OCI-LY3 (cell line): Measurements from ENCODE around the gene ZMAT3.

Experiments used
- H2AFZ ChIP-seq: fragments of 200-600, 300-600 bp; shearing (Covaris generic); 2 replicates; pipeline ENCODE4 v1.6.0; 2014; ENCODE audit warnings: antibody characterized with exemption, low read depth, low read length
- H3K27ac ChIP-seq: fragments of 200-600, 300-600 bp; sonication (generic); 2 replicates; pipeline ENCODE4 v1.5.1; 2014; ENCODE audit warnings: mild to moderate bottlenecking, low read length, moderate library complexity, mixed read lengths
- H3K27me3 ChIP-seq: fragments of 200-600, 300-600 bp; sonication (generic); 2 replicates; pipeline ENCODE4 v1.6.1; 2014; ENCODE audit warnings: low read depth, low read length, mixed read lengths
- H3K36me3 ChIP-seq: fragments of 200-600, 300-600 bp; sonication (generic); replicated peaks from 2 replicates; pipeline ENCODE3; 2014; ENCODE audit warnings: low read depth, low read length, mixed read lengths
- H3K4me1 ChIP-seq: fragments of 300-600, 200-600 bp; sonication (generic); 2 replicates; pipeline ENCODE4 v1.6.1; 2014; ENCODE audit warnings: low read length, mixed read lengths
- H3K4me2 ChIP-seq: fragments of 200-600, 300-600 bp; sonication (generic); 2 replicates; pipeline ENCODE4 v1.6.1; 2014; ENCODE audit warnings: low read length, mixed read lengths
- H3K4me3 ChIP-seq: fragments of 300-600, 200-600 bp; sonication (generic); 2 replicates; pipeline ENCODE4 v1.5.1; 2014; ENCODE audit warnings: antibody characterized with exemption, mild to moderate bottlenecking, low read length, moderate library complexity
- H3K79me2 ChIP-seq: fragments of 300-600, 200-600 bp; shearing (Covaris generic); 2 replicates; pipeline ENCODE4 v1.6.1; 2014; ENCODE audit warnings: mild to moderate bottlenecking, low read length, mixed read lengths
- H3K9ac ChIP-seq: fragments of 300-600, 200-600 bp; shearing (Covaris generic); 2 replicates; pipeline ENCODE4 v1.6.0; 2014; ENCODE audit warnings: mild to moderate bottlenecking, low read length, moderate library complexity
- H3K9me3 ChIP-seq: fragments of 200-600, 300-600 bp; shearing (Covaris generic); 2 replicates; pipeline ENCODE4 v1.6.1; 2014; ENCODE audit warnings: low read length, mixed read lengths; ENCODE audit not compliant: insufficient read depth
- H4K20me1 ChIP-seq: fragments of 200-600, 300-600 bp; sonication (generic); 2 replicates; pipeline ENCODE4 v1.6.1; 2016; ENCODE audit warnings: low read length, mixed read lengths; ENCODE audit not compliant: insufficient read depth
- CTCF ChIP-seq: fragments of 200-600, 300-600 bp; sonication (generic); IDR thresholded peaks from 2 replicates; pipeline ENCODE4 v1.5.1; 2014; ENCODE audit warnings: antibody characterized with exemption, low read length, low read depth
- EZH2phosphoT487 ChIP-seq: fragments of 200-600 bp; shearing (Covaris generic); IDR thresholded peaks from 2 replicates; pipeline ENCODE4 v1.6.1; 2018; ENCODE audit warnings: antibody characterized with exemption, mixed run types, low read depth

The ZMAT3 gene

GRCh38 chr3:179071027-179071322, 634 bp downstream of the ZMAT3 start:
- peak overlapping the region; percentile 85 for H3K27ac ChIP-seq
- peak overlapping the region; percentile 93 for H3K4me3 ChIP-seq
- H3K4me2 ChIP-seq, result peak overlapping the region; percentile 81
- H3K27me3 ChIP-seq, result no peaks in the 10 kb centered on the region
- H2AFZ ChIP-seq, result 0 out of 2 replicates have a peak overlapping the region, but pooled peaks have one; percentile 43
- H4K20me1 ChIP-seq, result no peaks in the 10 kb centered on the region
- peaks cover 64% of the 10 kb centered on the region for H3K79me2 ChIP-seq
- TF ChIP-seq CTCF (no peak), EZH2phosphoT487 (no peak)
- peak overlapping the region; percentile 91 for H3K9ac ChIP-seq
- H3K9me3 ChIP-seq, result no peaks in the 10 kb centered on the region
- H3K36me3 ChIP-seq, result peaks cover 20% of the 10 kb centered on the region
- peaks cover 74% of the 10 kb centered on the region for H3K4me1 ChIP-seq

- H3K4me3 ChIP-seq, result peak overlapping the region; percentile 93
- H3K79me2 ChIP-seq, result peaks cover 74% of the 10 kb centered on the region
- H3K9me3 ChIP-seq, result no peaks in the 10 kb centered on the region
- H3K4me1 ChIP-seq, result peaks cover 70% of the 10 kb centered on the region
- peaks cover 28% of the 10 kb centered on the region for H3K36me3 ChIP-seq
- peak overlapping the region; percentile 81 for H3K4me2 ChIP-seq
- no peaks in the 10 kb centered on the region for H4K20me1 ChIP-seq
- no peak for TF ChIP-seq CTCF
- no peak for TF ChIP-seq EZH2phosphoT487
- H3K9ac ChIP-seq, result peak overlapping the region; percentile 91
- no peak overlapping the region for H2AFZ ChIP-seq
- no peaks in the 10 kb centered on the region for H3K27me3 ChIP-seq
- H3K27ac ChIP-seq, result peak overlapping the region; percentile 85
Measured at GRCh38 chr3:179069762-179070390, 1.7 kb downstream of the ZMAT3 start.

- Histone ChIP-seq H3K4me1 (peaks cover 61% of the 10 kb centered on the region), H3K27me3 (no peaks in the 10 kb centered on the region), H3K9ac (peak overlapping the region; percentile 91), H3K79me2 (peaks cover 83% of the 10 kb centered on the region), H3K27ac (peak overlapping the region; percentile 85), H2AFZ (no peak overlapping the region), H3K36me3 (peaks cover 37% of the 10 kb centered on the region), H4K20me1 (no peaks in the 10 kb centered on the region), H3K4me2 (peak overlapping the region; percentile 81), H3K9me3 (no peaks in the 10 kb centered on the region), H3K4me3 (peak overlapping the region; percentile 93)
- TF ChIP-seq CTCF, result peak; percentile 51
- no peak for TF ChIP-seq EZH2phosphoT487
Measured at GRCh38 chr3:179068779-179069530, 2.7 kb downstream of the ZMAT3 start.

GRCh38 chr3:179067839-179068238, 3.8 kb downstream of the ZMAT3 start:
- Histone ChIP-seq H3K9ac (no peak overlapping the region), H3K4me3 (no peak overlapping the region), H3K4me1 (peaks cover 50% of the 10 kb centered on the region), H4K20me1 (peaks cover under 1% of the 10 kb centered on the region; the same call in 1 of the 2 replicates), H3K79me2 (peaks cover 94% of the 10 kb centered on the region), H3K27ac (no peak overlapping the region), H3K9me3 (no peaks in the 10 kb centered on the region), H3K4me2 (no peak overlapping the region), H3K27me3 (no peaks in the 10 kb centered on the region), H3K36me3 (peaks cover 48% of the 10 kb centered on the region), H2AFZ (no peak overlapping the region)
- TF ChIP-seq CTCF (no peak), EZH2phosphoT487 (no peak)
